Stimulated activated naive CD8-positive, alpha-beta T cell treated with anti-CD3 and anti-CD28 coated beads, Interleukin-15, Interleukin-2, amounts not matched to agents 100 ng/mL and 50 ng/mL, for 24 hours (primary cell): ENCODE data around the gene TXK.
A peak's percentile ranks its signal among the peaks of the same experiment; 100 is the strongest.
"Not testable (repeated sequence)": the region's sequence is repeated elsewhere in the genome, so short reads cannot be mapped to it uniquely, and the experiment has no call there.

ENCODE experiments used
- H3K27ac Mint-ChIP-seq: one replicate; pipeline ENCODE4 v1.8.0; 2021; ENCODE audit warnings: mild to moderate bottlenecking, mixed read lengths
- H3K27me3 Mint-ChIP-seq: one replicate; pipeline ENCODE4 v1.8.0; 2021; ENCODE audit warnings: mixed read lengths
- H3K36me3 Mint-ChIP-seq: one replicate; pipeline ENCODE4 v1.8.0; 2021; ENCODE audit warnings: low read depth, mixed read lengths
- H3K4me1 Mint-ChIP-seq: one replicate; pipeline ENCODE4 v1.8.0; 2021; ENCODE audit warnings: low read depth, mixed read lengths
- H3K4me3 Mint-ChIP-seq: one replicate; pipeline ENCODE4 v1.8.0; 2021; ENCODE audit warnings: mild to moderate bottlenecking, mixed read lengths
- H3K9me3 Mint-ChIP-seq: one replicate; pipeline ENCODE4 v1.8.0; 2021; ENCODE audit warnings: mixed read lengths

The TXK gene

GRCh38 chr4:48134081-48134480 lies at the start of gene TXK:
Gene TXK (minus strand): TSS chr4:48134250. CDS start chr4:48134170, 80 bp downstream.
- Mint-ChIP-seq H3K9me3 (no peaks in the 10 kb centered on the region), H3K27me3 (no peaks in the 10 kb centered on the region), H3K4me1 (peaks cover 93% of the 10 kb centered on the region), H3K36me3 (peaks cover 6% of the 10 kb centered on the region), H3K27ac (peak within 1 kb of the TSS; percentile 96), H3K4me3 (peak within 1 kb of the TSS; percentile 83)

- no peak overlapping the region for H3K4me3 Mint-ChIP-seq
- no peak overlapping the region for H3K27ac Mint-ChIP-seq
- peaks cover 10% of the 10 kb centered on the region for H3K9me3 Mint-ChIP-seq
- H3K4me1 Mint-ChIP-seq = peaks cover 17% of the 10 kb centered on the region
- no peaks in the 10 kb centered on the region for H3K27me3 Mint-ChIP-seq
- H3K36me3 Mint-ChIP-seq = peaks cover 4% of the 10 kb centered on the region
Measured at GRCh38 chr4:48180234-48180633, 46.2 kb upstream of the TXK start.

- Mint-ChIP-seq H3K9me3 (peaks cover 10% of the 10 kb centered on the region), H3K4me1 (peaks cover 24% of the 10 kb centered on the region), H3K4me3 (no peak overlapping the region), H3K36me3 (peaks cover 4% of the 10 kb centered on the region), H3K27ac (no peak overlapping the region), H3K27me3 (no peaks in the 10 kb centered on the region)
Measured at GRCh38 chr4:48178931-48179330, 44.9 kb upstream of the TXK start.

- peaks cover 4% of the 10 kb centered on the region for H3K36me3 Mint-ChIP-seq
- H3K27ac Mint-ChIP-seq = no peak overlapping the region
- H3K4me3 Mint-ChIP-seq = no peak overlapping the region
- peaks cover 36% of the 10 kb centered on the region for H3K4me1 Mint-ChIP-seq
- no peaks in the 10 kb centered on the region for H3K27me3 Mint-ChIP-seq
- H3K9me3 Mint-ChIP-seq = peaks cover 10% of the 10 kb centered on the region
Measured at GRCh38 chr4:48175806-48176205, 41.8 kb upstream of the TXK start.

- no peak overlapping the region for H3K4me3 Mint-ChIP-seq
- H3K27me3 Mint-ChIP-seq = no peaks in the 10 kb centered on the region
- H3K27ac Mint-ChIP-seq = no peak overlapping the region
- peaks cover 10% of the 10 kb centered on the region for H3K9me3 Mint-ChIP-seq
- peaks cover 32% of the 10 kb centered on the region for H3K4me1 Mint-ChIP-seq
- peaks cover 4% of the 10 kb centered on the region for H3K36me3 Mint-ChIP-seq
Measured at GRCh38 chr4:48175328-48175727, 41.3 kb upstream of the TXK start.

- H3K27me3 Mint-ChIP-seq = no peaks in the 10 kb centered on the region
- peaks cover 11% of the 10 kb centered on the region for H3K36me3 Mint-ChIP-seq
- peak overlapping the region; percentile 4 for H3K4me3 Mint-ChIP-seq
- H3K27ac Mint-ChIP-seq = peak overlapping the region; percentile 54
- H3K4me1 Mint-ChIP-seq = peaks cover 30% of the 10 kb centered on the region
- peaks cover 9% of the 10 kb centered on the region for H3K9me3 Mint-ChIP-seq
Measured at GRCh38 chr4:48173056-48173991, 39.3 kb upstream of the TXK start.

- peaks cover 37% of the 10 kb centered on the region for H3K4me1 Mint-ChIP-seq
- H3K36me3 Mint-ChIP-seq = peaks cover 9% of the 10 kb centered on the region
- H3K4me3 Mint-ChIP-seq = no peak overlapping the region
- no peak overlapping the region for H3K27ac Mint-ChIP-seq
- H3K27me3 Mint-ChIP-seq = no peaks in the 10 kb centered on the region
- H3K9me3 Mint-ChIP-seq = peaks cover 2% of the 10 kb centered on the region
Measured at GRCh38 chr4:48172651-48173050, 38.6 kb upstream of the TXK start.

GRCh38 chr4:48169636-48170035 lies 35.6 kb upstream of the TXK start:
- H3K4me3 Mint-ChIP-seq = no peak overlapping the region
- H3K9me3 Mint-ChIP-seq = no peaks in the 10 kb centered on the region
- H3K27ac Mint-ChIP-seq = peak overlapping the region; percentile 15
- H3K36me3 Mint-ChIP-seq = peaks cover 11% of the 10 kb centered on the region
- peaks cover 30% of the 10 kb centered on the region for H3K4me1 Mint-ChIP-seq
- no peaks in the 10 kb centered on the region for H3K27me3 Mint-ChIP-seq

- H3K27ac Mint-ChIP-seq = no peak overlapping the region
- H3K9me3 Mint-ChIP-seq = no peaks in the 10 kb centered on the region
- peaks cover 11% of the 10 kb centered on the region for H3K36me3 Mint-ChIP-seq
- peaks cover 26% of the 10 kb centered on the region for H3K4me1 Mint-ChIP-seq
- H3K27me3 Mint-ChIP-seq = no peaks in the 10 kb centered on the region
- H3K4me3 Mint-ChIP-seq = no peak overlapping the region
Measured at GRCh38 chr4:48167538-48168263, 33.7 kb upstream of the TXK start.

- H3K27me3 Mint-ChIP-seq = not testable (repeated sequence)
Measured at GRCh38 chr4:48164561-48164960, 30.5 kb upstream of the TXK start.

GRCh38 chr4:48163746-48164145 lies 29.7 kb upstream of the TXK start:
- peaks cover 47% of the 10 kb centered on the region for H3K4me1 Mint-ChIP-seq
- H3K27ac Mint-ChIP-seq = no peak overlapping the region
- H3K4me3 Mint-ChIP-seq = no peak overlapping the region
- no peaks in the 10 kb centered on the region for H3K27me3 Mint-ChIP-seq
- H3K9me3 Mint-ChIP-seq = no peaks in the 10 kb centered on the region
- H3K36me3 Mint-ChIP-seq = peaks cover 9% of the 10 kb centered on the region

More at GRCh38 chr4:48164561-48164960, 30.5 kb upstream of the TXK start:
- H3K36me3 Mint-ChIP-seq, H3K9me3 Mint-ChIP-seq, H3K4me3 Mint-ChIP-seq, H3K27ac Mint-ChIP-seq: not testable (repeated sequence)
- peaks cover 47% of the 10 kb centered on the region for H3K4me1 Mint-ChIP-seq

GRCh38 chr4:48162162-48162561 lies 28.1 kb upstream of the TXK start:
- no peaks in the 10 kb centered on the region for H3K27me3 Mint-ChIP-seq
- peak overlapping the region; percentile 17 for H3K4me3 Mint-ChIP-seq
- H3K36me3 Mint-ChIP-seq = peaks cover 14% of the 10 kb centered on the region
- H3K4me1 Mint-ChIP-seq = peaks cover 33% of the 10 kb centered on the region
- H3K27ac Mint-ChIP-seq = peak overlapping the region; percentile 73
- no peaks in the 10 kb centered on the region for H3K9me3 Mint-ChIP-seq

- Mint-ChIP-seq H3K36me3 (peaks cover 51% of the 10 kb centered on the region), H3K4me1 (peaks cover 20% of the 10 kb centered on the region), H3K27me3 (no peaks in the 10 kb centered on the region), H3K4me3 (no peak overlapping the region), H3K27ac (no peak overlapping the region), H3K9me3 (peaks cover 4% of the 10 kb centered on the region)
Measured at GRCh38 chr4:48157271-48157670, 23.2 kb upstream of the TXK start.

- no peak overlapping the region for H3K27ac Mint-ChIP-seq
- H3K36me3 Mint-ChIP-seq = peaks cover 51% of the 10 kb centered on the region
- H3K27me3 Mint-ChIP-seq = no peaks in the 10 kb centered on the region
- H3K9me3 Mint-ChIP-seq = peaks cover 4% of the 10 kb centered on the region
- H3K4me1 Mint-ChIP-seq = peaks cover 11% of the 10 kb centered on the region
- no peak overlapping the region for H3K4me3 Mint-ChIP-seq
Measured at GRCh38 chr4:48156423-48156822, 22.4 kb upstream of the TXK start.
